ENCODE measurements around the gene PIEZO1. TPM values are rescaled to one million over a fixed set of nuclear protein-coding genes. Genes with fewer than 3 reads are reported as not detected.
"Not testable (repeated sequence)": the region's sequence is repeated elsewhere in the genome, so short reads cannot be mapped to it uniquely, and the experiment has no call there.

Gene PIEZO1
- total RNA-seq, 1 experiment from 2014 or later, result 138 TPM

DNA sequence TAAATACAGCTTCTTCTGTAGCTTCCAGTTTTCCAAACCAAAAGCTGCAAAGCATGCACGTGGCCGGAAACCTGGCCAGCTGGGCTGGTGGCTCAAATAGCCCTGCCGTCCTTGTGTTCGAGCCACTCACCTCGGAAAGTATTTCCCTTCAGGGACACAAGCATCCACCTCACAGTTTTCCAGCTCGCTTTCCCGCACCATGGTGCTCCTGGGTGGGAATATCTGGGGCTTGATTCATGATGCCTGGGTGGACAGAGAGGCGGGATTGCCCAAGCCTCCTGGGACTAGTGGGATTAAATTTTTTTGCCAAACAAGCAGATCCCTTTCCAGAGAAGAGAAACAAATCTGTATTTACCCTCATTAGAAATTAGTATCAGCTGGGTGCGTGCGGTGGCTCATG lies 115.0 kb downstream of the PIEZO1 start:
- DNase-seq (ENCODE audit: low read depth), result no peak

DNA sequence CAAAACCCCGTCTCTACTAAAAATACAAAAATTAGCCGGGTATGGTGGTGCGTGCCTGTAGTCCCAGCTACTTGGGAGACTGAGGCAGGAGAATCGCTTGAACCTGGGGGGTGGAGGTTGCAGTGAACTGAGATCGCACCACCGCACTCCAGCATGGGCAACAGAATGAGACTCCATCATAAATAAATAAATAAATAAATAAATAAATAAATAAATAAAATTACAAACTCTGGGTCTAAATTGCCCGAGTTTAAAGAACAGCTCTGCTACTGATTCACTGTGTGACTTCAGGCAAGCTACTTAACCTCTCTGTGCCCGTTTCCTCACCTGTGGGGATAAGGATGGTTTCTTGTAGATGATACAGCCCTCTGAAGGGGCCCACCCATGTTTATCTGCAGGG lies 115.5 kb downstream of the PIEZO1 start:
- DNase-seq (ENCODE audit: low read depth), result not testable (repeated sequence)

DNA sequence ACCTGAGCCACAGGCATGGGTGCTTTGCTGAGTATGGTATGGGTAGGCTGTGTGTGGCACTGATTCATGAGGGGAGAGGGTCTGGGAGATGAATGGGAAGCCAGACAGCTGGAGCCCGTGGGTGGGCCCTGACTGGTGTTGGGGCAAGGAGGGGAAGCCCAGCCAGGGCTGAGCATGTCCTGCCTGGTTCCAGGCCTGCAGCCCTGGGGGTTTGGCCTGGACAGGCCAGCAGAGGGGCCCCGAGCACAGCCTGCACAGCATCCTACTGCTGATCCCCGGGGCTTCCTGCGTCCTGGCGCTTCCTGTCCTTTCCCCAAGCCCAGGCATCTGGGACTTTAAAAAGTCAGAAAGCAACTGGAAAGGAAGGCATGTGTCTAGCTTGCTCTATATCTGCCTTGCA lies 117.6 kb downstream of the PIEZO1 start:
- no peak for DNase-seq (ENCODE audit: low read depth)

DNA sequence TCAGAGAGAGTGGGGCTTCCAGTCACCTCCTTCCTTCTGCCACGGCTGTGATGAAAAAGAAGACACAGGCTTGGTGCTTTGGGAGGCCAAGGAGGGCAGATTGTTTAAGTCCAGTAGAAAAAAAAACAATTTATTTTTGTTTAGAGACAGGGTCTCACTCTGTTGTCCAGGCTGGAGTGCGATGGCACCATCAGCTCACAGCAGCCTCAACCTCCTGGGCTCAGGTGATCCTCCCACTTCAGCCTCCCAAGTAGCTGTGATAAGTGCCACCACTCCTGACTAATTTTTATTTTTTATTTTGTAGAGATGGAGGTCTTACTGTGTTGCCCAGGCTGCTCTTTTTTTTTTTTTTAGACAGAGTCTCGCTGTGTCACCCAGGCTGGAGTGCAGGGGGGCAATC lies 119.5 kb downstream of the PIEZO1 start:
- DNase-seq (ENCODE audit: low read depth), result no peak

Other genes with a start within 250 kb of the PIEZO1 start
- gene ZC3H18, start 214.8 kb downstream of the PIEZO1 start, total RNA-seq (2014; rRNA removed), result 15.8 and 20.0 TPM in 2 replicates
- gene IL17C, start 146.6 kb downstream of the PIEZO1 start, total RNA-seq (2014; rRNA removed), result not detected in 2 replicates
- gene CYBA, start 134.2 kb downstream of the PIEZO1 start, total RNA-seq (2014; rRNA removed), result 0.52 and 0.90 TPM in 2 replicates
- 31.8 and 37.8 TPM in 2 replicates for gene MVD, start 122.1 kb downstream of the PIEZO1 start, total RNA-seq (2014; rRNA removed)
- 0.19 and 0.57 TPM in 2 replicates for gene SNAI3, start 98.7 kb downstream of the PIEZO1 start, total RNA-seq (2014; rRNA removed)
- 20.5 and 21.9 TPM in 2 replicates for gene RNF166, start 78.8 kb downstream of the PIEZO1 start, total RNA-seq (2014; rRNA removed)
- 17.8 and 18.7 TPM in 2 replicates for gene CTU2, start 78.7 kb downstream of the PIEZO1 start, total RNA-seq (2014; rRNA removed)
- 44.9 and 53.4 TPM in 2 replicates for gene CDT1, start 18.6 kb upstream of the PIEZO1 start, total RNA-seq (2014; rRNA removed)
- gene APRT, start 26.7 kb upstream of the PIEZO1 start, total RNA-seq (2014; rRNA removed), result 142 and 145 TPM in 2 replicates
- 17.1 and 21.5 TPM in 2 replicates for gene GALNS, start 71.7 kb upstream of the PIEZO1 start, total RNA-seq (2014; rRNA removed)
- gene TRAPPC2L, start 71.9 kb upstream of the PIEZO1 start, total RNA-seq (2014; rRNA removed), result 31.1 and 49.6 TPM in 2 replicates
- not detected in 2 replicates for gene PABPN1L, start 81.4 kb upstream of the PIEZO1 start, total RNA-seq (2014; rRNA removed)
- gene CBFA2T3, start 192.0 kb upstream of the PIEZO1 start, total RNA-seq (2014; rRNA removed), result not detected in 2 replicates

Measured in LHCN-M2 (cell line).